Neural progenitor cell (in vitro differentiated cells): ENCODE measurements around the gene TTLL12. TPM values are rescaled to one million over a fixed set of nuclear protein-coding genes. Genes with fewer than 3 reads are reported as not detected.

Source experiments
- DNase-seq: peaks from one replicate; pipeline ENCODE4 v3.0.0-alpha.2; 2016; ENCODE audit warnings: low spot score
- H2AFZ ChIP-seq: fragments of 200-600 bp; sonication (generic); replicated peaks from 2 replicates; pipeline ENCODE4 v1.6.1; 2016; ENCODE audit warnings: antibody characterized with exemption
- H3F3A ChIP-seq: fragments of 200-600 bp; sonication (generic); 2 replicates; pipeline ENCODE4 v1.6.1; 2016; ENCODE audit warnings: antibody characterized with exemption, low read depth
- H3K27ac ChIP-seq: fragments of 200-600 bp; sonication (generic); 2 replicates; pipeline ENCODE4 v1.5.1; 2016; ENCODE audit warnings: mild to moderate bottlenecking
- H3K27me3 ChIP-seq: fragments of 200-600 bp; sonication (generic); 2 replicates; pipeline ENCODE4 v1.6.1; 2016; ENCODE audit warnings: mild to moderate bottlenecking, moderate library complexity
- H3K36me3 ChIP-seq: fragments of 200-600 bp; sonication (generic); 2 replicates; pipeline ENCODE4 v1.5.1; 2016
- H3K4me1 ChIP-seq: fragments of 200-600 bp; sonication (generic); 2 replicates; pipeline ENCODE4 v1.6.1; 2016; ENCODE audit warnings: mixed run types
- H3K4me2 ChIP-seq: fragments of 200-600 bp; sonication (generic); 2 replicates; pipeline ENCODE4 v1.6.1; 2016
- H3K4me3 ChIP-seq: fragments of 200-600 bp; sonication (generic); 2 replicates; pipeline ENCODE4 v1.5.1; 2016
- H3K79me2 ChIP-seq: fragments of 200-600 bp; sonication (generic); 2 replicates; pipeline ENCODE4 v1.6.1; 2016; ENCODE audit warnings: low read depth
- H3K9ac ChIP-seq: fragments of 200-600 bp; sonication (generic); 2 replicates; pipeline ENCODE4 v1.6.1; 2016
- H3K9me3 ChIP-seq: fragments of 200-600 bp; sonication (generic); 2 replicates; pipeline ENCODE4 v1.5.1; 2016; ENCODE audit warnings: low read depth
- H4K20me1 ChIP-seq: fragments of 200-600 bp; sonication (generic); 2 replicates; pipeline ENCODE4 v1.6.1; 2016; ENCODE audit warnings: low read depth
- H3K27ac Mint-ChIP-seq: 3 replicates; pipeline ENCODE4 v1.8.0; 2021; ENCODE audit warnings: mixed read lengths
- H3K27me3 Mint-ChIP-seq: 2 replicates; pipeline ENCODE4 v1.8.0; 2022; ENCODE audit warnings: low read depth, mild to moderate bottlenecking, inconsistent platforms, moderate library complexity, mixed read lengths; ENCODE audit not compliant: insufficient read depth
- H3K36me3 Mint-ChIP-seq: 3 replicates; pipeline ENCODE4 v1.8.0; 2021; ENCODE audit warnings: mixed read lengths
- H3K4me1 Mint-ChIP-seq: 3 replicates; pipeline ENCODE4 v1.8.0; 2021; ENCODE audit warnings: mixed read lengths
- H3K4me3 Mint-ChIP-seq: 3 replicates; pipeline ENCODE4 v1.8.0; 2021; ENCODE audit warnings: mild to moderate bottlenecking, moderate library complexity, mixed read lengths
- H3K9me3 Mint-ChIP-seq: 3 replicates; pipeline ENCODE4 v1.8.0; 2020; ENCODE audit warnings: mixed read lengths
- EZH2 ChIP-seq: fragments of 200-600 bp; sonication (generic); IDR thresholded peaks from 2 replicates; pipeline ENCODE4 v1.6.1; 2017; ENCODE audit warnings: antibody characterized with exemption, mild to moderate bottlenecking, moderate library complexity
- EZH2phosphoT487 ChIP-seq: fragments of 200-600 bp; sonication (generic); IDR thresholded peaks from 2 replicates; pipeline ENCODE4 v1.6.1; 2017; ENCODE audit warnings: antibody characterized with exemption
- total RNA-seq: library from RNA; depleted of rRNA; stranded (reverse); fragments of >200 nt; gene quantifications from 2 replicates; pipeline ENCODE4 v1.2.3, GENCODE V29; 2015; ENCODE audit warnings: low replicate concordance
- TF ChIP-seq, protein P1 (sequence below): fragments of 200-600 bp; sonication (generic); IDR thresholded peaks from 2 replicates; pipeline ENCODE4 v1.5.1; 2017; ENCODE audit warnings: antibody characterized with exemption, mild to moderate bottlenecking

Gene TTLL12
- total RNA-seq, 1 donor from 2014 or later, result 27.8 TPM

DNA sequence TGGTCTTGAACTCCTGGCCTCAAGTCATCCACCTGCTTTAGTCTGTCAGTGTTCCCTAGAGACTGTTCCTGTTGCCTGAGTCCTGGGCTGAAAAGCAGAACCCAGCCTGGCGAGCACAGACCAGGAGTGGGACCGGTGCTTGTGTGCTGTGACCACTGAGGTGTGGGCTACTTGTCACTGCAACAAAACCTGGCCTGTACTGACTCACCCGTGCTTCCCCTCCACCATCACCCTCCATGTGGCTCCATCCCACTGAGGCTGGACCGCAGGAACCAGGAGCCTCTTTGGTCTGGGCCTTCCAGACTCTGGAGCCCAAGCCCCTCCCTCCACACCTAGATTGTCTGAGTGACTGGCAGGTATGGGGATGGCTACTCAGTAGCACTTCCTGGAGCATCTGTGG lies 52.4 kb downstream of the TTLL12 start:
- no peak for DNase-seq
- no peaks in the 10 kb centered on the region for H3K27me3 ChIP-seq
- no peaks in the 10 kb centered on the region for H3K79me2 ChIP-seq
- no peak overlapping the region for H3K27ac Mint-ChIP-seq
- no peak overlapping the region for H3K27ac ChIP-seq
- H3K4me1 ChIP-seq, result peaks cover 3% of the 10 kb centered on the region
- H3K36me3 ChIP-seq, result no peaks in the 10 kb centered on the region
- H4K20me1 ChIP-seq, result peaks cover 3% of the 10 kb centered on the region
- H3K4me2 ChIP-seq, result no peak overlapping the region
- no peaks in the 10 kb centered on the region for H3K9me3 Mint-ChIP-seq
- no peaks in the 10 kb centered on the region for H3K9me3 ChIP-seq
- no peak overlapping the region for H3K4me3 Mint-ChIP-seq
- H3K4me1 Mint-ChIP-seq, result no peaks in the 10 kb centered on the region
- H3K36me3 Mint-ChIP-seq, result peaks cover 18% of the 10 kb centered on the region
- no peak overlapping the region for H3K9ac ChIP-seq
- no peaks in the 10 kb centered on the region for H3K27me3 Mint-ChIP-seq
- no peaks in the 10 kb centered on the region for H3F3A ChIP-seq
- no peak overlapping the region for H2AFZ ChIP-seq
- TF ChIP-seq EZH2phosphoT487 (no peak), EZH2 (no peak)
- TF ChIP-seq, protein P1, sequence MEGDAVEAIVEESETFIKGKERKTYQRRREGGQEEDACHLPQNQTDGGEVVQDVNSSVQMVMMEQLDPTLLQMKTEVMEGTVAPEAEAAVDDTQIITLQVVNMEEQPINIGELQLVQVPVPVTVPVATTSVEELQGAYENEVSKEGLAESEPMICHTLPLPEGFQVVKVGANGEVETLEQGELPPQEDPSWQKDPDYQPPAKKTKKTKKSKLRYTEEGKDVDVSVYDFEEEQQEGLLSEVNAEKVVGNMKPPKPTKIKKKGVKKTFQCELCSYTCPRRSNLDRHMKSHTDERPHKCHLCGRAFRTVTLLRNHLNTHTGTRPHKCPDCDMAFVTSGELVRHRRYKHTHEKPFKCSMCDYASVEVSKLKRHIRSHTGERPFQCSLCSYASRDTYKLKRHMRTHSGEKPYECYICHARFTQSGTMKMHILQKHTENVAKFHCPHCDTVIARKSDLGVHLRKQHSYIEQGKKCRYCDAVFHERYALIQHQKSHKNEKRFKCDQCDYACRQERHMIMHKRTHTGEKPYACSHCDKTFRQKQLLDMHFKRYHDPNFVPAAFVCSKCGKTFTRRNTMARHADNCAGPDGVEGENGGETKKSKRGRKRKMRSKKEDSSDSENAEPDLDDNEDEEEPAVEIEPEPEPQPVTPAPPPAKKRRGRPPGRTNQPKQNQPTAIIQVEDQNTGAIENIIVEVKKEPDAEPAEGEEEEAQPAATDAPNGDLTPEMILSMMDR, result no peak
- H3K4me3 ChIP-seq, result no peak overlapping the region

DNA sequence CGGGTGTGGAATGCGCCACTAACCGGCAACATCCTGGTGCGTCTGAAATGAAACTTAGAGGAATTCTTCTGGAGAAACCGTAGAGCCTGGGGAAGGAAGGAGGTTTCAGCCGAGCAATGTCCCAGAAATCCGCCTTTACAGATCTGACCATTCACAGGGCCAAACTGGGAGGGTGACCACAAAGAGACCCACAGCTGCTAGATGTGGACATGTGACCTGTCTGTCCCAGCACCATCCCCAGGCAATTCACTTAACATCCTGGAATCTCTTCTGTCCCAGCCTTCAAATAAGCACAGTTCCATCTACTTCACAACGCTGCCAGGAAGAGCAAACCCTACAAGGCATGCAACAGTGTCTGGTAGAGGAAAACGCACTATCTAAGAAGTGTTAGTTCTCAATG lies 53.5 kb downstream of the TTLL12 start:
- no peaks in the 10 kb centered on the region for H3K27me3 ChIP-seq
- DNase-seq, result no peak
- no peak overlapping the region for H2AFZ ChIP-seq
- TF ChIP-seq EZH2 (no peak), EZH2phosphoT487 (no peak)
- TF ChIP-seq, protein P1, result no peak
- Mint-ChIP-seq H3K4me3 (no peak overlapping the region), H3K27ac (no peak overlapping the region), H3K9me3 (no peaks in the 10 kb centered on the region), H3K4me1 (no peaks in the 10 kb centered on the region), H3K27me3 (peaks cover 2% of the 10 kb centered on the region), H3K36me3 (peaks cover 12% of the 10 kb centered on the region)
- H3K36me3 ChIP-seq, result no peaks in the 10 kb centered on the region
- no peaks in the 10 kb centered on the region for H3F3A ChIP-seq
- H3K9me3 ChIP-seq, result no peaks in the 10 kb centered on the region
- no peaks in the 10 kb centered on the region for H3K79me2 ChIP-seq
- no peak overlapping the region for H3K4me2 ChIP-seq
- H3K4me3 ChIP-seq, result no peak overlapping the region
- H3K9ac ChIP-seq, result no peak overlapping the region
- H3K27ac ChIP-seq, result no peak overlapping the region
- H4K20me1 ChIP-seq, result peaks cover 12% of the 10 kb centered on the region
- H3K4me1 ChIP-seq, result peaks cover 11% of the 10 kb centered on the region

DNA sequence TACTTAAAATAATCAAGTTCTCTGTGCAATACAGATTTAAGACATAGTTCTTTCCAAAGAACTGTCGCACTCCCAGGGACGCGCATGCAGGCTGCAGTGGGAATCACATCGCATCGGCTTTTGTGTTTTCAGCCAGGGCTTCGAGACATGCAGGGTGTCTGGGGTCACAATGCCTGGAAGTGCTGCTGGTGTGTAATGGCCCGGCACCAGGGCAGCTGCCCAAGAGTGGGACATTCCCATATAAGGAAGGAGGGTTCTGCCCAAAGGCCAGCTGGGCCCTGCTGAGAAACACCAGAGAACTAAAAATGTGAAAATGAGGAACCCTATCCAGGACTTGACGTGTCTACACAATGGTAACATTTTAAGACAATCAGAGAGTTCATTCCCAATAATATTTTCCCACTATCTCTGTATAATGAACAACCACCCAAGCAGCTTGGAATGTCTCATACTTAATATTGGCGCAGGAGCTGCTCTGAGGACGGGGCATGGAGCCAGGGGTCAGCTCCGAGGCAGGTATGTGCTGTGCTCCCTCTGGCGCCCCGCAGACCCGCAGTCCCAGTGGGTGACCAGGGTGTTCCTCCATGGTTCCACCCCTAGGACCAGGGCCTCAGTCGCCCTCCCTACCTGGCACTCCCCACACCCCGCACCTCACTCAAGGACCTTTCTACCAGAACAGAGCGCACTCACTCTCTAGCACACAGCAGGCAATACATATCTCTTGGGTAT lies 55.0 kb downstream of the TTLL12 start:
- no peak overlapping the region for H3K27ac ChIP-seq
- H3K4me3 ChIP-seq, result no peak overlapping the region
- H3K4me2 ChIP-seq, result no peak overlapping the region
- H3K9ac ChIP-seq, result no peak overlapping the region
- no peaks in the 10 kb centered on the region for H3K79me2 ChIP-seq
- H3K4me3 Mint-ChIP-seq, result no peak overlapping the region
- H3K4me1 ChIP-seq, result peaks cover 11% of the 10 kb centered on the region
- H3K27me3 ChIP-seq, result no peaks in the 10 kb centered on the region
- H3K27ac Mint-ChIP-seq, result no peak overlapping the region
- no peak overlapping the region for H2AFZ ChIP-seq
- no peaks in the 10 kb centered on the region for H3F3A ChIP-seq
- DNase-seq, result no peak
- H3K4me1 Mint-ChIP-seq, result peaks cover 2% of the 10 kb centered on the region
- H3K9me3 Mint-ChIP-seq, result no peaks in the 10 kb centered on the region
- H3K9me3 ChIP-seq, result no peaks in the 10 kb centered on the region
- peaks cover 4% of the 10 kb centered on the region for H3K27me3 Mint-ChIP-seq
- H4K20me1 ChIP-seq, result peaks cover 12% of the 10 kb centered on the region
- H3K36me3 Mint-ChIP-seq, result peaks cover 10% of the 10 kb centered on the region
- TF ChIP-seq, protein P1, result no peak
- TF ChIP-seq EZH2phosphoT487 (no peak), EZH2 (no peak)
- no peaks in the 10 kb centered on the region for H3K36me3 ChIP-seq
